Testis (tissue), 3 donors: ENCODE data around the gene TMEM8B. TPM values are rescaled to one million over a fixed set of nuclear protein-coding genes. Genes with fewer than 3 reads are reported as not detected.

Source experiments
- DNase-seq: peaks from one replicate; pipeline ENCODE4 v3.0.0-alpha.2; 2019
- H3K27ac ChIP-seq, 2 donors: fragments of 200-600 bp; sonication (generic); one replicate each; pipeline ENCODE4 v1.5.1; 2019
- H3K27me3 ChIP-seq: fragments of 200-600 bp; sonication (generic); one replicate; pipeline ENCODE4 v1.5.1; 2019
- H3K36me3 ChIP-seq: fragments of 200-600 bp; sonication (generic); one replicate; pipeline ENCODE4 v1.5.1; 2017; ENCODE audit warnings: low read depth; ENCODE audit errors: missing control alignments
- H3K4me1 ChIP-seq: fragments of 200-600 bp; sonication (generic); one replicate; pipeline ENCODE4 v1.5.1; 2019
- H3K4me3 ChIP-seq, 2 donors: fragments of 200-600 bp; sonication (generic); one replicate each; pipeline ENCODE4 v1.5.1; 2017 to 2019
- H3K9me3 ChIP-seq: fragments of 200-600 bp; sonication (generic); one replicate; pipeline ENCODE4 v1.5.1; 2017
- POLR2A ChIP-seq: fragments of 450-650 bp; IDR thresholded peaks from one replicate; pipeline ENCODE4 v1.6.1; 2017; ENCODE audit warnings: antibody characterized with exemption, mild to moderate bottlenecking, moderate library complexity
- WGBS, 2 donors: methylation state at CpG; one replicate each; pipeline ENCODE4 v1.1.5; 2018; 5-methylcytosine and 5-hydroxymethylcytosine counted together
- intact Hi-C: fragments of 100-400 bp; cut with DNase I; formaldehyde crosslinking; loops from one replicate; pipeline ENCODE4 v1.15.1; 2023; ENCODE audit warnings: low total_unique reads
- polyA plus RNA-seq: library from polyadenylated mRNA; stranded (reverse); fragments of 350-450 nt; fragmentation: Illumina TruSeq; extraction: RNeasy Lipid Tissue Mini Kit (QIAGEN cat#74804); gene quantifications from one replicate; pipeline ENCODE4 v1.2.3, GENCODE V29; 2014; ENCODE audit warnings: low read depth, low replicate concordance; ENCODE audit not compliant: insufficient read depth
- total RNA-seq, 2 donors: library from RNA; depleted of rRNA; stranded (reverse); fragments of >200 nt; gene quantifications; one replicate each; pipeline ENCODE4 v1.2.3, GENCODE V29; 2016
- TF ChIP-seq, protein P1 (sequence below), 3 experiments: fragments of 450-650 bp in 2 of 3; fragments of 200-600 bp in 1 of 3; sonication (generic) in 1 of 3; IDR thresholded peaks; one replicate each; pipeline ENCODE4 v1.5.1; 2016 to 2019; ENCODE audit warnings: antibody characterized with exemption in 3 of 3, mild to moderate bottlenecking in 2 of 3, moderate library complexity in 1 of 3

Gene TMEM8B
- total and polyA plus RNA-seq, 3 donors from 2014 or later = 22.2 to 24.6 (median 24.5) TPM

DNA sequence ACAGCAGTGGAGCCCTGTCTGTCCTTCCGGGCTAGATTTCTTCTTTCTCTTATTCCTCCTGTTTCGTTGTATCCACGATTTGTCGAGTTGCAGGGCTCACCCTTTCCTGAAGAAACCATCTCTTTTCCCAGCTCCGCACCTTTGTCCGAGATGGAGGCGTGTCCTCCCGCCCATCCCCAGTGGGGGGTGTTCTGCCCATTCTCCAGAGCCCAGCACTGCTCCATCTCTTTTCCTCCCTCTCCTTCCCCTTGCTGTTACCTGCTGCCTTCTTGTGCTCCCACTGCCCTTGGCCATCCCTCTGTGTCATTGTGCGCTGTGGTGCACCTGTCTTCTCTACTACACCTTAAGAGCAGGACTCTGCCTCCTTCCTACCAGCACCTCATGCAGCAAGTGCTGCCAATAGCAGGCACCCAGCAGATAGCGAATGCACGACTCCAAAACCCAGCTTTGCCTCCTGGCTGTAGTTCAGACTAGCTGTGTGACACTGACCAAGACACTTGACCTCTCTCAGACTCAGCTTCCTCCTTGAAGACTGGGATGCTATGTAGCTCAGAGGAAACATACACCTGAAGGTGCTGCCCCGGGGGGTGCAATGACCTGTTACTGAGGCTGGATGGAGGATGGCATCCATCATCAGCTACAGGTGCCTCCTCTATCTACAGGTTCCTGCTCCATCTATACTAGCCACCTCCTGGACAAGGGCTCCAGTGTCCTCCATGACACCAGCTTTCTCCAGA, 32.3 kb downstream of the TMEM8B start:
- TF ChIP-seq POLR2A = no peak
- TF ChIP-seq, protein P1, sequence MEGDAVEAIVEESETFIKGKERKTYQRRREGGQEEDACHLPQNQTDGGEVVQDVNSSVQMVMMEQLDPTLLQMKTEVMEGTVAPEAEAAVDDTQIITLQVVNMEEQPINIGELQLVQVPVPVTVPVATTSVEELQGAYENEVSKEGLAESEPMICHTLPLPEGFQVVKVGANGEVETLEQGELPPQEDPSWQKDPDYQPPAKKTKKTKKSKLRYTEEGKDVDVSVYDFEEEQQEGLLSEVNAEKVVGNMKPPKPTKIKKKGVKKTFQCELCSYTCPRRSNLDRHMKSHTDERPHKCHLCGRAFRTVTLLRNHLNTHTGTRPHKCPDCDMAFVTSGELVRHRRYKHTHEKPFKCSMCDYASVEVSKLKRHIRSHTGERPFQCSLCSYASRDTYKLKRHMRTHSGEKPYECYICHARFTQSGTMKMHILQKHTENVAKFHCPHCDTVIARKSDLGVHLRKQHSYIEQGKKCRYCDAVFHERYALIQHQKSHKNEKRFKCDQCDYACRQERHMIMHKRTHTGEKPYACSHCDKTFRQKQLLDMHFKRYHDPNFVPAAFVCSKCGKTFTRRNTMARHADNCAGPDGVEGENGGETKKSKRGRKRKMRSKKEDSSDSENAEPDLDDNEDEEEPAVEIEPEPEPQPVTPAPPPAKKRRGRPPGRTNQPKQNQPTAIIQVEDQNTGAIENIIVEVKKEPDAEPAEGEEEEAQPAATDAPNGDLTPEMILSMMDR (IDR thresholded peaks at IDR 0.05) = no peak
- 73 to 81% methylated on average over 12 of the region's 12 CpGs for WGBS, 2 donors
- Histone ChIP-seq H3K4me3 (no peak overlapping the region), H3K9me3 (no peaks in the 10 kb centered on the region), H3K4me1 (no peaks in the 10 kb centered on the region), H3K27ac (no peak overlapping the region), H3K36me3 (no peaks in the 10 kb centered on the region), H3K27me3 (no peaks in the 10 kb centered on the region)
- no peak for DNase-seq
- intact Hi-C loops = no loop called here

DNA sequence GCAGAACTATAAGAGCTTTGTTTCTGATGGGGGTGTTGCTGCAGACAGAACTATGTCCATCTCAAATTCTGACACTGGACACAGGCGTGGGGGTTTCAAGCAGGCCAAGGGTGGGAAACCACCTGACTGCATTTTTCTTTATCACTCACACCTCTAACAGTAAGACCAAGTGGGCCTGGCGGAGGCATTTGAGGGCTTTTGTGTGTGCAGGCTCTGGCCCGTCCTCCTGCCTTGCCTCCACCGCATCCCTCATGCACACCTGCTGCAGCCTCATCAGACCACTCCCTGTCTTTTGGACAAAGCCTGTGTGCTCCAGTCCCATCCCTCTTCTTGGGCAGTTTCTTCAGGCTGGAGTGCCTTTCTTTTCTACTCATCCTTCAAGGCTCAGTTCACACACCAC, 33.3 kb downstream of the TMEM8B start:
- intact Hi-C loops = no loop called here

DNA sequence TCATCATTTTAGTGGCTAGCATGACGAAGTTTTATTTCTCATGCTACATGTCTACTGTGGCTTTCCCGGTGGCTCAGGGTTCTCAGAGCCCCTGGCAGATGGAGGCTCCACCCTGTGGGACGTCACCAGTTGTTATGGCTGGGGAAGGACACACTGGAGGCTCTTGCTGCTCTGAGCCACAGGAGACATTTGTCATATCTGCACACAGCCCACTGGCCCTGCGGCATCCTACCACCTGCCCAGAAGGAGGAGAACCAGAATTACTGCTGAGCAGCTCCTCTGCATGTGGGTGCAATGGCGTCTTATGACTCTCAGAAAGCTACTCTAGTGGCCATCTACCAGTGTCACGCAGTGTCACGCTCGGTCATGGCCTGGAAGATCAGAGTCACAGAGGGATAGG, 34.6 kb downstream of the TMEM8B start:
- H3K27me3 ChIP-seq = no peaks in the 10 kb centered on the region
- H3K4me3 ChIP-seq = no peak overlapping the region
- no peak for DNase-seq
- no peaks in the 10 kb centered on the region for H3K36me3 ChIP-seq
- TF ChIP-seq, protein P1 (IDR thresholded peaks at IDR 0.05) = no peak
- TF ChIP-seq POLR2A = no peak
- H3K27ac ChIP-seq = no peak overlapping the region
- H3K4me1 ChIP-seq = no peaks in the 10 kb centered on the region
- no peaks in the 10 kb centered on the region for H3K9me3 ChIP-seq
- WGBS, 2 donors = 76 to 83% methylated on average over 5 to 8 of the region's 8 CpGs
- intact Hi-C loops = no loop called here

More for the DNA sequence above, 33.3 kb downstream of the TMEM8B start:
- Histone ChIP-seq H3K27me3 (no peaks in the 10 kb centered on the region), H3K4me3 (no peak overlapping the region), H3K27ac (no peak overlapping the region), H3K9me3 (no peaks in the 10 kb centered on the region), H3K4me1 (no peaks in the 10 kb centered on the region), H3K36me3 (no peaks in the 10 kb centered on the region)
- TF ChIP-seq, protein P1 (IDR thresholded peaks at IDR 0.05) = no peak
- no peak for TF ChIP-seq POLR2A
- no peak for DNase-seq
- 84 to 90% methylated on average over 4 of the region's 4 CpGs for WGBS, 2 donors

DNA sequence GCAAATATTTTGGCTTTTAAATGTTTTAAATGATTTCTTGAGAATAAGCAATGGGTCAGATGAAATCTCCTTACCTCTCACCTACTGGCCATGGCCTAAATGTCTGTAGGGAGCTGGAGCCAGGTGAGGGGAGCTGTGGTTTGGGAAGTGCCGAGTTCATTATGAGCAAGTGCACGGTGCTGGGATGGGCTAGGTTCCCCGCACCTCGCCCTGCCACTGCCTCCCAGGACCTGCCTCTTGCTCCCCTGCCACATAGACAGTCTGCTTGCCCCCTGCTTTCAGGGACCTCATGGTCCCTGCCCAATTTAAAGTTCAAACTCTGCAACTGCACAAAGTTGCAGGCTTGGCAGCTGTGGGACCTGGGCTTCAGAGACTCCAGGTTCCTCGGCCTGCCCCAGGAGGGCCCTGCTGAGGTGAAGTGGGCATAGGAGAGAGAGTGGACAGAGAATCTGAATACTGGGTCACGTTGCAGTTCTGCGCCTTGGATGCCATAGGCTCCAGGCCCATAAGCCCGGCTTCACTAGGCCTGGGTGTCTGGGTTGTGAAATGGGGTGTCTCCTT, 35.7 kb downstream of the TMEM8B start:
- H3K9me3 ChIP-seq = no peaks in the 10 kb centered on the region
- no peak overlapping the region for H3K4me3 ChIP-seq
- H3K27ac ChIP-seq = no peak overlapping the region
- H3K36me3 ChIP-seq = no peaks in the 10 kb centered on the region
- WGBS, 2 donors = 89 to 92% methylated on average over 7 to 8 of the region's 8 CpGs
- DNase-seq = no peak
- intact Hi-C loops = no loop called here
- H3K27me3 ChIP-seq = no peaks in the 10 kb centered on the region
- no peaks in the 10 kb centered on the region for H3K4me1 ChIP-seq
- no peak for TF ChIP-seq POLR2A
- TF ChIP-seq, protein P1 (IDR thresholded peaks at IDR 0.05) = no peak

DNA sequence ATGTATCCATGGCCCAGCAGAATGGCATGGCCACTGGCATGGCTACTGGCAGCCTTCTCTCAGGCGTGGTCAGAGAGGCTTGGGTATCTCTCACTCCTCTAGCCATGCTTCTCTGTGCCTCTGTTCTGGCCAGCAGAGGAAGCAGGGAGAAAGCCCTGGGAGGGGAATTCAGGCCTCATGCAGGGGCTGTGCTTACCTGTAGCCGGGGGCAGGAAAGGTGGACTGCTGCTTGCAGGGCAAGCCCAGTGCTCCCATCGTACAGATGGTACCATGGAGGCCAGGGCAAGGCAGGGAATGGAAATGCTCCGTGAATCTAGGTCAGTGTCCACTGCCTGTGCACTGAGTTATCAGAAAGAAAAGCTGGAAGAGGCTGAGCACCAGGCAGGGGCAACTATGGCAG, 38.5 kb downstream of the TMEM8B start:
- Histone ChIP-seq H3K27ac (no peak overlapping the region), H3K4me3 (no peak overlapping the region), H3K4me1 (no peaks in the 10 kb centered on the region), H3K27me3 (no peaks in the 10 kb centered on the region), H3K9me3 (no peaks in the 10 kb centered on the region), H3K36me3 (no peaks in the 10 kb centered on the region)
- WGBS, 2 donors = 91 to 95% methylated on average over 4 of the region's 4 CpGs
- intact Hi-C loops = no loop called here
- TF ChIP-seq, protein P1 (IDR thresholded peaks at IDR 0.05) = no peak
- no peak for TF ChIP-seq POLR2A
- no peak for DNase-seq
